GM23338 (cell line): Measurements from ENCODE around the gene SLC7A14. TPM values are rescaled to one million over a fixed set of nuclear protein-coding genes. Genes with fewer than 3 reads are reported as not detected.

Experiments used
- ATAC-seq: fragments of 200-7000 bp; cut with Tn5 transposase; 3 replicates; pipeline ENCODE4 v1.9.1; 2020
- DNase-seq: peaks from one replicate; pipeline ENCODE4 v3.0.0-alpha.2; 2015; ENCODE audit warnings: low spot score
- H2AFZ ChIP-seq: fragments of 200-600 bp; sonication (generic); 2 replicates; pipeline ENCODE4 v1.8.0; 2016; ENCODE audit warnings: antibody characterized with exemption, mild to moderate bottlenecking, moderate library complexity
- H3F3A ChIP-seq: fragments of 200-600 bp; sonication (generic); replicated peaks from 2 replicates; pipeline ENCODE4 v1.8.0; 2017; ENCODE audit warnings: antibody characterized with exemption, mixed run types, low read depth
- H3K27ac ChIP-seq: fragments of 200-600 bp; sonication (generic); 2 replicates; pipeline ENCODE4 v1.6.1; 2016; ENCODE audit warnings: low read depth
- H3K27me3 ChIP-seq: fragments of 200-600 bp; sonication (generic); 2 replicates; pipeline ENCODE4 v1.8.0; 2016; ENCODE audit warnings: mild to moderate bottlenecking, mixed run types, moderate library complexity; ENCODE audit not compliant: insufficient read depth
- H3K36me3 ChIP-seq: fragments of 200-600 bp; sonication (generic); 2 replicates; pipeline ENCODE4 v1.8.0; 2016; ENCODE audit warnings: mild to moderate bottlenecking; ENCODE audit not compliant: insufficient read depth
- H3K4me1 ChIP-seq: fragments of 200-600 bp; sonication (generic); 2 replicates; pipeline ENCODE4 v1.8.0; 2016; ENCODE audit warnings: mild to moderate bottlenecking, moderate library complexity; ENCODE audit not compliant: insufficient read depth
- H3K4me2 ChIP-seq: fragments of 200-600 bp; sonication (generic); 2 replicates; pipeline ENCODE4 v1.7.1; 2017; ENCODE audit warnings: mixed run types
- H3K4me3 ChIP-seq: fragments of 200-600 bp; sonication (generic); 2 replicates; pipeline ENCODE4 v1.6.1; 2016; ENCODE audit warnings: mixed run types
- H3K79me2 ChIP-seq: fragments of 200-600 bp; sonication (generic); replicated peaks from 2 replicates; pipeline ENCODE4 v1.8.0; 2017; ENCODE audit warnings: mild to moderate bottlenecking; ENCODE audit not compliant: insufficient read depth
- H3K9me2 ChIP-seq: fragments of 200-600 bp; sonication (generic); 2 replicates; pipeline ENCODE4 v1.8.0; 2017; ENCODE audit not compliant: insufficient read depth
- H4K20me1 ChIP-seq: fragments of 200-600 bp; sonication (generic); replicated peaks from 2 replicates; pipeline ENCODE4 v1.8.0; 2017; ENCODE audit warnings: mild to moderate bottlenecking; ENCODE audit not compliant: insufficient read depth
- H3K27ac Mint-ChIP-seq: 2 replicates; pipeline ENCODE4 v1.8.0; 2020; ENCODE audit warnings: inconsistent platforms, mild to moderate bottlenecking, moderate library complexity, mixed read lengths
- H3K27me3 Mint-ChIP-seq: 3 replicates; pipeline ENCODE4 v1.8.0; 2022; ENCODE audit warnings: low read depth, mild to moderate bottlenecking, moderate library complexity, mixed read lengths, inconsistent platforms; ENCODE audit not compliant: insufficient read depth, poor library complexity
- H3K36me3 Mint-ChIP-seq: 3 replicates; pipeline ENCODE4 v1.8.0; 2021; ENCODE audit warnings: low read depth, mild to moderate bottlenecking, inconsistent platforms, moderate library complexity, mixed read lengths
- H3K4me1 Mint-ChIP-seq: 3 replicates; pipeline ENCODE4 v1.8.0; 2020; ENCODE audit warnings: mild to moderate bottlenecking, inconsistent platforms, mixed read lengths
- H3K4me3 Mint-ChIP-seq: 3 replicates; pipeline ENCODE4 v1.8.0; 2021; ENCODE audit warnings: moderate library complexity, mild to moderate bottlenecking, inconsistent platforms, mixed read lengths
- H3K9me3 Mint-ChIP-seq: 3 replicates; pipeline ENCODE4 v1.8.0; 2020; ENCODE audit warnings: moderate library complexity, mild to moderate bottlenecking, inconsistent platforms, mixed read lengths
- CREB1 ChIP-seq: fragments of 250-450 bp; sonication (Bioruptor Pico); IDR thresholded peaks from 2 replicates; pipeline ENCODE4 v1.5.0; 2020; ENCODE audit warnings: low read depth, mild to moderate bottlenecking, moderate library complexity
- CTCF ChIP-seq, 2 experiments: fragments of 200-600 bp in 1 of 2; sonication (generic) in 1 of 2; conservative IDR thresholded peaks; 2 replicates each; pipeline versions ENCODE4 v1.5.1 to v1.6.1; 2016 to 2017; ENCODE audit warnings: antibody characterized with exemption in 2 of 2, low read depth in 2 of 2, mild to moderate bottlenecking in 2 of 2, moderate library complexity in 1 of 2
- ETS1 ChIP-seq: IDR thresholded peaks from 2 replicates; pipeline ENCODE4 v1.6.1; 2016; ENCODE audit warnings: antibody characterized with exemption
- EZH2 ChIP-seq: fragments of 200-600 bp; sonication (generic); IDR thresholded peaks from one replicate; pipeline ENCODE4 v1.8.0; 2017; ENCODE audit warnings: antibody characterized with exemption, mild to moderate bottlenecking, low read depth; ENCODE audit not compliant: unreplicated experiment
- EZH2phosphoT487 ChIP-seq: fragments of 200-600 bp; sonication (generic); IDR thresholded peaks from one replicate; pipeline ENCODE4 v1.8.1; 2018; ENCODE audit warnings: antibody characterized with exemption; ENCODE audit not compliant: unreplicated experiment
- JUNB ChIP-seq: IDR thresholded peaks from one replicate; pipeline ENCODE4 v1.6.1; 2016; ENCODE audit warnings: antibody characterized with exemption; ENCODE audit not compliant: unreplicated experiment
- NANOG ChIP-seq: IDR thresholded peaks from 2 replicates; pipeline ENCODE4 v1.6.1; 2016; ENCODE audit warnings: antibody characterized with exemption, borderline replicate concordance
- REST ChIP-seq: IDR thresholded peaks from one replicate; pipeline ENCODE4 v1.6.1; 2018; ENCODE audit warnings: antibody characterized with exemption; ENCODE audit not compliant: unreplicated experiment
- STAT1 ChIP-seq: IDR thresholded peaks from one replicate; pipeline ENCODE4 v1.6.1; 2016; ENCODE audit warnings: antibody characterized with exemption; ENCODE audit not compliant: unreplicated experiment
- ZNF114 ChIP-seq: fragments of 250-450 bp; sonication (Bioruptor Pico); IDR thresholded peaks from 2 replicates; pipeline ENCODE4 v1.5.0; 2020; ENCODE audit warnings: mild to moderate bottlenecking, moderate library complexity
- polyA plus RNA-seq: library from polyadenylated mRNA; unstranded; fragments of >200 nt; fragmentation: Nextera tagmentation; extraction: Ambion mirVana; gene quantifications from 2 replicates; pipeline ENCODE4 v1.2.1, GENCODE V29; 2016
- total RNA-seq: library from RNA; depleted of rRNA; stranded (reverse); fragments of >200 nt; shearing (Covaris generic); gene quantifications from 2 replicates; pipeline ENCODE4 v1.2.3, GENCODE V29; 2014

The SLC7A14 gene
- total and polyA plus RNA-seq, 2 experiments from 2014 or later, result 0.49 to 0.82 TPM

- TF ChIP-seq NANOG (no peak), ETS1 (no peak), JUNB (no peak), EZH2 (no peak), REST (no peak), STAT1 (no peak)
- Mint-ChIP-seq H3K27ac (no peak overlapping the region), H3K36me3 (no peaks in the 10 kb centered on the region), H3K4me1 (peaks cover 9% of the 10 kb centered on the region), H3K4me3 (no peak overlapping the region), H3K9me3 (no peaks in the 10 kb centered on the region), H3K27me3 (peaks cover 2% of the 10 kb centered on the region)
- H2AFZ ChIP-seq, result no peak overlapping the region
- DNase-seq (no peak), ATAC-seq (no peak)
- H3K79me2 ChIP-seq, result no peaks in the 10 kb centered on the region
- H3K4me1 ChIP-seq, result peaks cover 3% of the 10 kb centered on the region; the same call in 1 of the 2 replicates
- no peaks in the 10 kb centered on the region for H3K9me2 ChIP-seq
- no peaks in the 10 kb centered on the region for H4K20me1 ChIP-seq
- H3K4me3 ChIP-seq, result no peak overlapping the region
- no peaks in the 10 kb centered on the region for H3F3A ChIP-seq
- no peaks in the 10 kb centered on the region for H3K27me3 ChIP-seq
- no peak overlapping the region for H3K4me2 ChIP-seq
- no peak overlapping the region for H3K27ac ChIP-seq
- no peaks in the 10 kb centered on the region for H3K36me3 ChIP-seq
Measured at GRCh38 chr3:170531657-170532335, 54.1 kb downstream of the SLC7A14 start.

GRCh38 chr3:170531054-170531453, 54.8 kb downstream of the SLC7A14 start:
- Histone ChIP-seq H3K4me2 (no peak overlapping the region), H3K79me2 (no peaks in the 10 kb centered on the region), H3K4me3 (no peak overlapping the region), H4K20me1 (no peaks in the 10 kb centered on the region), H3K4me1 (peaks cover 3% of the 10 kb centered on the region; the same call in 1 of the 2 replicates), H3K27ac (no peak overlapping the region), H3K36me3 (no peaks in the 10 kb centered on the region), H3K27me3 (no peaks in the 10 kb centered on the region), H2AFZ (no peak overlapping the region), H3K9me2 (no peaks in the 10 kb centered on the region), H3F3A (no peaks in the 10 kb centered on the region)
- ATAC-seq (no peak), DNase-seq (no peak)
- Mint-ChIP-seq H3K36me3 (no peaks in the 10 kb centered on the region), H3K27me3 (peaks cover 2% of the 10 kb centered on the region), H3K9me3 (no peaks in the 10 kb centered on the region), H3K4me3 (no peak overlapping the region), H3K4me1 (peaks cover 9% of the 10 kb centered on the region), H3K27ac (no peak overlapping the region)
- TF ChIP-seq CREB1 (no peak), JUNB (no peak), EZH2phosphoT487 (no peak), ZNF114 (CRISPR knock-in tag) (no peak), STAT1 (no peak), REST (no peak), NANOG (no peak), CTCF (conservative IDR thresholded peaks at IDR 0.05; ENCODE audit: low read depth in 2 of 2) (no peak), EZH2 (no peak)
